GM19025 (cell line): ENCODE data around the gene CTF1.

Source experiments
- ATAC-seq: cut with Tn5 transposase; IDR thresholded peaks from one replicate; pipeline ENCODE4 v1.9.1; 2021; ENCODE audit warnings: mild to moderate bottlenecking, low read depth, moderate library complexity; ENCODE audit not compliant: unreplicated experiment

Gene CTF1

GRCh38 chr16:30951193-30951592 lies 54.8 kb downstream of the CTF1 start:
- no peak for ATAC-seq

DNA sequence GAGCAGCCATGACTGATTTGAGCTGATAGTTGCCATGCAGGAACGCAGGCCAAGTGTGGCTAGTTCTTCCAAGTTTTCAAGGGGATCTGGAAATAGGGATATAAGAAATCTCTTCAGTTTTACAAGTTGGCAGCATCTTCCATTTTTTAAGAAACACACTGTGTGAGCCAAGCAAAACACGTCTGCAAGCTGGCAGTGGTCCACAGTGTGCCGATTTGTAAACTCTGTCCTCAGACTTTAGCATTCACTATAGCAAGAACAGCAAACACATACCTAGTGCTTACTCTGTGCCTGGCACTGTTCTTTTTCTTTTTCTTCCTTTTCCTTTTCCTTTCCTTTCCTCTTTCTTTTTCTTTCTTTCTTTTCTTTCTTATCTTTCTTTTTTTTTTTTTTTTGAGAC lies 55.3 kb downstream of the CTF1 start:
- no peak for ATAC-seq

GRCh38 chr16:30953111-30953510 lies 56.7 kb downstream of the CTF1 start:
- no peak for ATAC-seq
